Neural cell (in vitro differentiated cells): ENCODE data around the gene WWC1. TPM values are rescaled to one million over a fixed set of nuclear protein-coding genes. Genes with fewer than 3 reads are reported as not detected.

Experiments used
- H2AFZ ChIP-seq: fragments of 200-600, 300-800 bp; sonication (generic), shearing (Covaris generic); 2 replicates; pipeline ENCODE4 v1.6.0; 2014; ENCODE audit warnings: low read depth, mild to moderate bottlenecking, antibody characterized with exemption, low read length, moderate library complexity
- H3F3A ChIP-seq: fragments of 200-600 bp; shearing (Covaris generic); 2 replicates; pipeline ENCODE4 v1.6.1; 2016; ENCODE audit warnings: mild to moderate bottlenecking, moderate library complexity, mixed read lengths, antibody characterized with exemption, low read length; ENCODE audit not compliant: insufficient read depth, poor library complexity, severe bottlenecking
- H3K27ac ChIP-seq: fragments of 200-600, 300-800 bp; sonication (generic), shearing (Covaris generic); 2 replicates; pipeline ENCODE4 v1.5.1; 2014; ENCODE audit warnings: mild to moderate bottlenecking, low read length, moderate library complexity
- H3K27me3 ChIP-seq: fragments of 300-800, 200-600 bp; sonication (generic), shearing (Covaris generic); 2 replicates; pipeline ENCODE4 v1.6.0; 2014; ENCODE audit warnings: mild to moderate bottlenecking, low read depth, low read length, moderate library complexity; ENCODE audit not compliant: insufficient read depth
- H3K36me3 ChIP-seq: fragments of 300-800, 200-600 bp; sonication (generic), shearing (Covaris generic); 2 replicates; pipeline ENCODE4 v1.5.1; 2014; ENCODE audit warnings: mild to moderate bottlenecking, antibody characterized with exemption, low read length, moderate library complexity; ENCODE audit not compliant: insufficient read depth
- H3K4me2 ChIP-seq: fragments of 300-800, 200-600 bp; sonication (generic), shearing (Covaris generic); 2 replicates; pipeline ENCODE4 v1.6.0; 2014; ENCODE audit warnings: mild to moderate bottlenecking, low read length
- H3K4me3 ChIP-seq: fragments of 300-800, 200-600 bp; sonication (generic), shearing (Covaris generic); 2 replicates; pipeline ENCODE4 v1.5.1; 2014; ENCODE audit warnings: mild to moderate bottlenecking, low read length, moderate library complexity
- H3K79me2 ChIP-seq: fragments of 200-600 bp; shearing (Covaris generic); replicated peaks from 2 replicates; pipeline ENCODE4 v1.6.0; 2014; ENCODE audit warnings: mild to moderate bottlenecking, low read length, moderate library complexity; ENCODE audit not compliant: insufficient read depth
- H3K9ac ChIP-seq: fragments of 300-800, 200-600 bp; sonication (generic), shearing (Covaris generic); 2 replicates; pipeline ENCODE4 v1.6.1; 2016; ENCODE audit warnings: mild to moderate bottlenecking, low read length, mixed read lengths
- H3K9me2 ChIP-seq: fragments of 200-600 bp; shearing (Covaris generic); 2 replicates; pipeline ENCODE4 v1.6.1; 2016; ENCODE audit warnings: mild to moderate bottlenecking, low read length, mixed read lengths; ENCODE audit not compliant: insufficient read depth
- H3K9me3 ChIP-seq: fragments of 200-600, 300-800 bp; sonication (generic), shearing (Covaris generic); 2 replicates; pipeline ENCODE4 v1.6.1; 2016; ENCODE audit warnings: mild to moderate bottlenecking, mixed run types, low read length, moderate library complexity, mixed read lengths
- H4K20me1 ChIP-seq: fragments of 200-600 bp; shearing (Covaris generic); 2 replicates; pipeline ENCODE4 v1.6.1; 2016; ENCODE audit warnings: mild to moderate bottlenecking, mixed run types; ENCODE audit not compliant: insufficient read depth
- CTCF ChIP-seq: fragments of 450-650 bp; IDR thresholded peaks from 2 replicates; pipeline ENCODE4 v1.5.1; 2014; ENCODE audit warnings: antibody characterized with exemption, mild to moderate bottlenecking, moderate library complexity; ENCODE audit not compliant: poor library complexity, severe bottlenecking
- EP300 ChIP-seq: fragments of 450-650 bp; conservative IDR thresholded peaks from 2 replicates; pipeline ENCODE4 v1.6.1; 2014; ENCODE audit warnings: antibody characterized with exemption, mild to moderate bottlenecking, moderate library complexity; ENCODE audit not compliant: poor library complexity, severe bottlenecking
- EZH2 ChIP-seq: fragments of 200-600, 300-800 bp; shearing (Covaris generic), sonication (generic); IDR thresholded peaks from 2 replicates; pipeline ENCODE4 v1.6.1; 2014; ENCODE audit warnings: antibody characterized with exemption, low read length, borderline replicate concordance, mild to moderate bottlenecking; ENCODE audit not compliant: insufficient read depth, poor library complexity, severe bottlenecking
- MXI1 ChIP-seq: fragments of 450-650 bp; conservative IDR thresholded peaks from 2 replicates; pipeline ENCODE4 v1.6.1; 2014; ENCODE audit warnings: antibody characterized with exemption, mild to moderate bottlenecking; ENCODE audit not compliant: poor library complexity, severe bottlenecking
- POLR2AphosphoS5 ChIP-seq: IDR thresholded peaks from 2 replicates; pipeline ENCODE4 v1.6.1; 2012
- RAD21 ChIP-seq: fragments of 450-650 bp; conservative IDR thresholded peaks from 2 replicates; pipeline ENCODE4 v1.6.1; 2014; ENCODE audit warnings: antibody characterized with exemption, mild to moderate bottlenecking, moderate library complexity
- REST ChIP-seq: IDR thresholded peaks from 2 replicates; pipeline ENCODE4 v1.6.1; 2012; ENCODE audit warnings: borderline replicate concordance
- SMC3 ChIP-seq: fragments of 450-650 bp; conservative IDR thresholded peaks from 2 replicates; pipeline ENCODE4 v1.6.1; 2014; ENCODE audit warnings: antibody characterized with exemption, mild to moderate bottlenecking, moderate library complexity; ENCODE audit not compliant: poor library complexity
- TAF1 ChIP-seq: IDR thresholded peaks from 2 replicates; pipeline ENCODE4 v1.6.1; 2012; ENCODE audit warnings: low read depth
- polyA plus RNA-seq: library from polyadenylated mRNA; depleted of rRNA; stranded (reverse); fragments of >200 nt; gene quantifications from 2 replicates; pipeline ENCODE4 v1.2.3, GENCODE V29; 2014

The WWC1 gene
- polyA plus RNA-seq, 1 donor from 2014 or later, result 0.97 TPM

- H3K9me3 ChIP-seq, result no peaks in the 10 kb centered on the region
- no peaks in the 10 kb centered on the region for H3K27me3 ChIP-seq
- no peak overlapping the region for H3K27ac ChIP-seq
- no peak overlapping the region for H3K4me3 ChIP-seq
- H3K79me2 ChIP-seq, result no peaks in the 10 kb centered on the region
- no peaks in the 10 kb centered on the region for H3K36me3 ChIP-seq
- no peak overlapping the region for H3K9ac ChIP-seq
- no peak overlapping the region for H3K4me2 ChIP-seq
- no peaks in the 10 kb centered on the region for H3K9me2 ChIP-seq
- no peak overlapping the region for H2AFZ ChIP-seq
- H3F3A ChIP-seq, result no peaks in the 10 kb centered on the region
- H4K20me1 ChIP-seq, result no peaks in the 10 kb centered on the region
- TF ChIP-seq RAD21, result no peak
- TF ChIP-seq REST, result no peak
- no peak for TF ChIP-seq TAF1
- no peak for TF ChIP-seq CTCF
- no peak for TF ChIP-seq EZH2
- TF ChIP-seq SMC3, result no peak
- no peak for TF ChIP-seq EP300
- no peak for TF ChIP-seq POLR2AphosphoS5
- TF ChIP-seq MXI1, result no peak
Measured at GRCh38 chr5:168356171-168356570, 64.7 kb downstream of the WWC1 start.

GRCh38 chr5:168356592-168356991, 65.1 kb downstream of the WWC1 start:
- Histone ChIP-seq H3K4me3 (no peak overlapping the region), H4K20me1 (no peaks in the 10 kb centered on the region), H3K9me3 (no peaks in the 10 kb centered on the region), H3K79me2 (no peaks in the 10 kb centered on the region), H3K36me3 (no peaks in the 10 kb centered on the region), H3K9me2 (no peaks in the 10 kb centered on the region), H2AFZ (no peak overlapping the region), H3K27me3 (no peaks in the 10 kb centered on the region), H3K4me2 (no peak overlapping the region), H3F3A (no peaks in the 10 kb centered on the region), H3K27ac (no peak overlapping the region), H3K9ac (no peak overlapping the region)
- TF ChIP-seq TAF1 (no peak), EP300 (no peak), EZH2 (no peak), MXI1 (no peak), CTCF (no peak), SMC3 (no peak), POLR2AphosphoS5 (no peak), REST (no peak), RAD21 (no peak)
